ENCODE measurements around the gene SLC22A3.

The SLC22A3 gene

DNA sequence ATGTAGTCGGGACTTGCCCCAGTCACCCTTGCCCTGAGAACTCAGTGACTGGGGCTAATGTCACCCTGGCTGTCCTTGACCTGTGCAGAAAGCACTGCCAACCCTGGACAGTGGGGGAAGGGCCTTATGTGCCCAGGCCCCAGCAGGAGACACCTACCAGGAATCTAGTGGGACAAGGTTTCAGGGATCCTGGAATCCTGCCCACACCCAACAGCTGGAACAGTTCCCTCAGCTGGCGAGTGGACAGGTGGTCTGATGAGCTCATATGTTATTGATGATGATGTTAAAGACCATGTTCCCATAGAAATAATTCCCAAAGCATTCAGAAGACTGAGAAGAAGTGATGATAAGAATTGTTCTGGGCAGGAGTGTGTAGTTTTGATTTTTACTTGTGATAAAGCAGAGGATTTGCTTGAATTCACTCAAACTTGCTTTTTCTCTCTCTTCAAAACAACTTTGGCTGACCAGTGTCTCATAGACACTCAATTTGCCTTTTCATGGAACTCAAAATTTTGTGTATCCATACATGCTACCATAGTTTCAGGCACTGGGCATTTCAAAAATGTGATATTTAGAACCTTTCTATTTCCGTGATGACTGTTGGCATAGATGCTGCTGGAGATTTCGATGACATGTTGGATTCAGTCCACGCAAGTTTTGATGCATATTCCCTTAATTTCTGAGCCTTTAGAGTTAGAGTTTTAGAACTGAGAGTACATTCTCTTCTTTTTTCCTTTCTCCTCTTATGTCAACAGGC lies 79.3 kb downstream of the SLC22A3 start:
- no peak overlapping the region for H3K4me3 ChIP-seq (ENCODE audit: control insufficient read depth, low read depth, low read length)
- TF ChIP-seq, protein P1, sequence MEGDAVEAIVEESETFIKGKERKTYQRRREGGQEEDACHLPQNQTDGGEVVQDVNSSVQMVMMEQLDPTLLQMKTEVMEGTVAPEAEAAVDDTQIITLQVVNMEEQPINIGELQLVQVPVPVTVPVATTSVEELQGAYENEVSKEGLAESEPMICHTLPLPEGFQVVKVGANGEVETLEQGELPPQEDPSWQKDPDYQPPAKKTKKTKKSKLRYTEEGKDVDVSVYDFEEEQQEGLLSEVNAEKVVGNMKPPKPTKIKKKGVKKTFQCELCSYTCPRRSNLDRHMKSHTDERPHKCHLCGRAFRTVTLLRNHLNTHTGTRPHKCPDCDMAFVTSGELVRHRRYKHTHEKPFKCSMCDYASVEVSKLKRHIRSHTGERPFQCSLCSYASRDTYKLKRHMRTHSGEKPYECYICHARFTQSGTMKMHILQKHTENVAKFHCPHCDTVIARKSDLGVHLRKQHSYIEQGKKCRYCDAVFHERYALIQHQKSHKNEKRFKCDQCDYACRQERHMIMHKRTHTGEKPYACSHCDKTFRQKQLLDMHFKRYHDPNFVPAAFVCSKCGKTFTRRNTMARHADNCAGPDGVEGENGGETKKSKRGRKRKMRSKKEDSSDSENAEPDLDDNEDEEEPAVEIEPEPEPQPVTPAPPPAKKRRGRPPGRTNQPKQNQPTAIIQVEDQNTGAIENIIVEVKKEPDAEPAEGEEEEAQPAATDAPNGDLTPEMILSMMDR (conservative IDR thresholded peaks at IDR 0.05; ENCODE audit: control insufficient read depth, insufficient read depth, low read depth, low read length) = no peak
- DNase-seq (ENCODE audit: low read depth) = peak; percentile 49

DNA sequence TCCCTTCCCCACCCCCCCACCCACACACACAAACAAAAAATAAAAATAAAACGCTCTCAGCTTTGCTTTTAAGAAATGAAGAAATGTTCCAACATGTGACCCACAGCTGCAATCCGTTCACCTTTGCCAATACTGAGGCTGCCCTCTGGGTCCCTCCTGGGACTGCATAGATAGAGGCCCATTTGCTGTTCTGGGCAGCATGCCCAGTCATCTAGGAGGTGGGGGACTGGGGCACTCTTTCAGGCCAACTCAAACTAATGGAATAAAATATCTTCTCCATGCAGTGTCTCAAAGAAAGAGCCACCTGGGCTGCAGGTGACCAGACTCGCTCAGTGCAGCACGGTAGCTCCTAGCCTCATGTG lies 79.9 kb downstream of the SLC22A3 start:
- TF ChIP-seq, protein P1 (conservative IDR thresholded peaks at IDR 0.05; ENCODE audit: control insufficient read depth, insufficient read depth, low read depth, low read length) = no peak
- peak; percentile 77 for DNase-seq (ENCODE audit: low read depth)
- H3K4me3 ChIP-seq (ENCODE audit: control insufficient read depth, low read depth, low read length) = no peak overlapping the region

DNA sequence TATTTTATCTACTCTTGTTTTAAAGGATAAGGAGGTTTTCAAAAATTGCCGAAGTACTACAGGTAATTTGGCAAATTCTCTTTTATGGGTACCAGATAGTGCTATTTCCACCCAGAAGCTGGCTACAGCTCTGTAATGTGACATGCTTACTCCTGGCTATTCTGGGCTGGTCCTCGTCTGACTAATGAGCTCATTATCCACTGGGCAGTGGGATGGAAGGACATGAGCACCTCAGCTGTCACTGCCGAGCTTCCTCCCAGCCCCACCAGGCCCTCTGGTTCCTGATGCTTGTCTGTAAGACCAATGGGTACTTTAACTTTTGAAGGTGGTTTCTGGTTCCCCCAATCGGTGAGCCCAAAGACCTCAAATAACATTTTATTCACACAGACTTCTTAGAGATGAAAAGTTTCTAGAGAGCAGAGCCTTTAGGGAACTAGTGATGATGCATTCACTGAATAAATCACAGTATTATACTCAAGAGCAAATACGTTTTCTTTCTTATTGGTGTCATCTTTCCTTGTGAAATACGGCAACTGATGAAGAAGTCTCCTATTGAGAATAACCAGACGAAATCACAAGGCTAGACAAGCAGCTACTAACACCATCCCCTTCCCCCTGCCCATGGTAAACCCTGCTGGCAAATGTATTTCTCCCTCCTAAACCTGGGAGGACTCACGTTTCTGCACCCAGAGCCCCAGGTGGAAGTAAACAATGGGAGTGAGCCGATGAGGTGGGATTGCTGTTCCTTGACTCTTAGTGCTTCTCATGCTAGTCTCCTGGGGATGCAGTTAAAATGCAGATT lies 80.8 kb downstream of the SLC22A3 start:
- DNase-seq (ENCODE audit: low read depth) = peak; percentile 32
- TF ChIP-seq, protein P1 (conservative IDR thresholded peaks at IDR 0.05; ENCODE audit: control insufficient read depth, insufficient read depth, low read depth, low read length) = no peak
- H3K4me3 ChIP-seq (ENCODE audit: control insufficient read depth, low read depth, low read length) = no peak overlapping the region

DNA sequence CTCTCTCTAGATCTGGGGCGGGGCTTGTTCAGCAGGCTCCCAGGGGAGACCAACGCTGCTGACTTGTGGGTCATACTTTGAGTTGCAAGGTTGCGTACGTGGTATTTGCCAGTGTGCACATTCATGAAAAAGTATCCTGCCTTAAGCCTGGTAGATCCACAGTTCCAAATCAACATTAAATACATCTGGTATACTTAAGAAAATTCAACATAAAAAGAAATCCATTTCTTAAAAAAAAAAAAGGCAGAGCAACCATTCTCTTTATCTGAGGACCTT lies 81.4 kb downstream of the SLC22A3 start:
- DNase-seq (ENCODE audit: low read depth) = peak; percentile 8
- TF ChIP-seq, protein P1 (conservative IDR thresholded peaks at IDR 0.05; ENCODE audit: control insufficient read depth, insufficient read depth, low read depth, low read length) = no peak

DNA sequence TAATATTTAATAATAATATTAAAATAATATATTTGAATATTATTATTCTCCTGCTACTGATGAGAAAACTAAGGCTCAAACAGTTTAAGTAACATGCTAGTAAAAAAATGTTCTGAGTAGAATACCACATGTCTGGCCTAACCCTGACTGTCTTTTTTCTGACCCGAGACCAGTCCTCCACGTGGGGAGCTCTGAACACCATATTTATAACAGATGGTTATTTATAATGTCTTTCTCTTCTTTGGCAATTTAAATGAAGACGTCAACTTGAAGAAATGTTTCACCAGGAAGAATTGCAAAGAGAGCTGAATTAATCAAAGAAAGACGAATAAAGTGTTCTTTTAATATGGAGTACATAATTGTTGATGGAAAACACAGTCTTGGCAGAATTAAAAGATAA lies 82.0 kb downstream of the SLC22A3 start:
- TF ChIP-seq, protein P1 (conservative IDR thresholded peaks at IDR 0.05; ENCODE audit: control insufficient read depth, insufficient read depth, low read depth, low read length) = no peak
- DNase-seq (ENCODE audit: low read depth) = peak; percentile 75
- no peak overlapping the region for H3K4me3 ChIP-seq (ENCODE audit: control insufficient read depth, low read depth, low read length)

More for the DNA sequence above, 81.4 kb downstream of the SLC22A3 start:
- no peak overlapping the region for H3K4me3 ChIP-seq (ENCODE audit: control insufficient read depth, low read depth, low read length)

DNA sequence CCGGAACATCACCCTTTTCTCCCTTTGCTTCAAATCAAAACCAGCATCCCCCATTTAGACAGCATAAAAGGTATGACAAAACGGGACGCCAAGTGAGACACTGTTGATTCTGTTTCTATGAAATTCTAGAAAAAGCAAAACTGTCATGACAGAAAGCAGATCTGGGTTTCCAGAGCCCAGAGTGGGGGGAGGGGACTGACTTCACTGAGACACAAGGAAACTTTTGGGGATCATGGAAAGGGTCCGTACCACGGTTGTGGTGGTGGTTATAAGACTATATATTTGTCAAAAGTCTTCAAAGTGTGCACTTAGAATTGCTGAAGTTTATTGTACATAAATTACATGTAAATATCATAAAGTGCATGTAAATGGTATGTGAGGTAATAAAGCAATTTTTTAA lies 82.6 kb downstream of the SLC22A3 start:
- no peak for DNase-seq (ENCODE audit: low read depth)
- TF ChIP-seq, protein P1 (conservative IDR thresholded peaks at IDR 0.05; ENCODE audit: control insufficient read depth, insufficient read depth, low read depth, low read length) = no peak
- H3K4me3 ChIP-seq (ENCODE audit: control insufficient read depth, low read depth, low read length) = no peak overlapping the region
